CMK (cell line): ENCODE measurements around the gene CCT3.

Experiments used
- DNase-seq: peaks from one replicate; pipeline ENCODE4 v3.0.0-alpha.2; 2010; ENCODE audit warnings: low read depth

CCT3 gene

DNA sequence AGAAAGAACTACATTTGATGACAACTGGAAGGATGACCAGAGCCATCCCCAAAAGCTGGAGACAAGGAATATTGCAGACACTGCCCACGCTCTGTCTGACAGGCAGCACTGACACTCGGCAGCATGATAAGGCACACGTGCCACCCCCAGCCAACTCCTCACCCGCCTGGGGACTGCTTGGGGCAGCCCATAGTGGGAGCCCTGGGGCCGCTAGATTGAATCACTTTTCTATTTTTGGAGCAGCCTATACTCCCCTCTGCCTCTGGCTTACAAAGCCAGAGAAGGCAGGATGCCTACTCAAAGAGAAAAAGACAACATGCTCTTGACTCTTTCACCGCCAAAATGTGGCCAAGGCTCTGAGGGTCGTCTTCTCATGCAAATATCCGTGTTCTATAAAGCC is 56.8 kb downstream of the CCT3 start:
- no peak for DNase-seq

DNA sequence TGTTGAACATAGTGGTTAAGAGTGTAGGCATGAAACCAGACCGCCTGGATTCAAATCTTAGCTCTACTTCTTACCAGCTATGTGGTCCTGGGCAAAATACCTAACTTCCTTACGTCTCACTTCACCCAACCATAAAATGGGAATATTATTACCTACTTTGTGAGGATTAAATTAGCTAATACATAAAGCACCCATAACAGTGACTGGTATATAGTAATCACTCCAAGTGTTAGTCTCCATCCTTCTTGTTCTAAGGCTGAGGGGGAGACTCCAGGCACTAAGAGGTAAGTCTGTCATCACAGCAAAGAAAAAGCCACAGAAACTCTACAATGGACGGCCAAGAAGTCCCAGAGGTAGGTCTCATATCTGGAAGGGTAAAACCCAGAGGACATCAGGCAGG is 58.3 kb downstream of the CCT3 start:
- DNase-seq, result no peak

DNA sequence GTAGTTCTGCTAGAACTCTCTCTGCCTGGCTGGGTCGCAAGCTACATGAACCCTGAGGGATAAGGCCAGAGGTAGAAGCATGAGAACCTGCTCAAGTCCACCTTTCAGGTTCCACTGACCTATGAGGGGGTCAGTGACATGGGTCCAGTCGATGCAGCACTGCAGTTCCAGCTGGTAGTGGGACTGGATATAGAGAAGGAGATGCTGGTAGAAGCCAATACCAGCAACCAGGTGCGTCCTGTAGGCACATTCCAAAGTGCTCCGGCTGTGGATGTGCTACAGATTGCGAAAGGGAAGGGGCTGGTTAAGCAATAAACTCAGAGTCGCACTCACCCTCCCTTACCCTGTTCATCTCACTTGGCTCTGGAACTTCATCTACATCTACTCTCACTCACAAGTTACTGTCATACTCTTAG is 61.1 kb downstream of the CCT3 start:
- no peak for DNase-seq

DNA sequence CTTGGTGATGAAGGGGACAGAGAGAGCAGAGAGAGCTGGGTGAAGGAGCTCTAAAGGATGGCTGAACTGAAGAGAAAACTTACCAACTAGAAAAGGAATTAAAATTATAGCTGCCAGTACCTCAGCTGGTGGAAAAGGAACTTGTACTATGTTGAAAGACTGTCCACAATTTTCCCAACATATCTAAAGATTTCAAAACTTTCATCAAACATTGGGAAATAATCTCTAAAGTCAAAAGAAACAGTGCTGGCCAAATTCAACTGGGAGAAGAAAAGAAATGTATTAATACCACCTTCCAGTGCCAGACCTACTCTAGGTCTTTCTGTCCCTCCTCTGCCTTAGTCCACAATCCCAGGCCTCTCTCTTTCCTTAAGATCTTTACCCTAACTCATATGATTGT is 61.6 kb downstream of the CCT3 start:
- no peak for DNase-seq

DNA sequence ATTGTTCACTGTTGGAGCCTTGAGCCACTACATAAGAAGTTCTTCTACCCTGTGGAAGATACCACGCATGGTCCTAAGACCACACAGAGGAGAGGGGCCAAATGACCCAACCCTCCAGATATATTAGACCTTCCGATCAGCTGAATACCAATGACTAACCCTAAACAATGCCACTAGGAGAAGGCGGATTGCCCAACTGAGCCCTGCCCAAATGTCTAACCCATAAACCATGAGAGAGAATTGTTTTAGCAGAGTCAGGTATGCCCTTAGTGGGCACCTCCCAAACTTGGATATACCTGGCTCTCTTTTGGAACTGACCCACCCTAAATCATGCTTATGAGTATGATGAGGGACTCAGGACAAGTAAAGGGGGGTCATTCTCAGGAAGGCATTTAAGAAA is 67.8 kb downstream of the CCT3 start:
- DNase-seq, result no peak

DNA sequence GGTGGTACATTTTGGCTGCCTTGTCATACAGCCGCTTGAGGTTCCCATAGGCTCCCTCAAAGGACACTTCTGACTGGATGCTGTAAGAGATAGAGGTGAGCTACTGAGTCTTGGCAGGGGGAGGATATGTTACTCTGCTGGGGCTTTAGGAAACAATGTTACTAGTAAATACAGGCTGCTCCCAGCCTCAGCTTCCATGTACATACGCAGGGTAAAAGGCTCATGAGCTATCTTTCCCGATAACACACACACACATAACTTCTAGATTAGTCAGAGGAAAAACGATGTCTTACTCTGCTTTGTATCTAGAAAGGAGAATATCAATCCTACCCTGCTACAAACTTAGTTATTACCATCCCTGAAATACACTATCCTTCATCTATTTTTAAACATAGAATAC is 69.8 kb downstream of the CCT3 start:
- DNase-seq, result no peak

DNA sequence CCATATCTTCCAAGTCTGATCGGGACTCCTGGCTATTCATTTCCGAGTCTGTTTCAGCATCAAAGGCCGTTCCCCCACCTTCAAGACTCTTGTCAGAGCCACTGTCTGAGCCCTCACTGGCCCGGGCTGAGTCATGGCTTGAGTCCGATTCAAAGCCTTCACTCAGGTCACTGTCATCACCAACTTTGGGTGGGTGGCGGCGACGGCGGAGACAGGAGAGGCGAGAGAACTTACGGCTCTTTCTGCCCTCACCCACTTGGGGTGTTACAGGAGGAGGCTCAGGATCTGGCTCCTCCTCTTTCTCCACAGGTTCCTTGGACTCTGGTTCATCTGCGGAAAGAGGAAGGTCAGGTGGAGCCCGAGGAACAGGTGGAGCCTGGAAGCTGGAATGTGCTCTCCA is 72.0 kb downstream of the CCT3 start:
- no peak for DNase-seq

DNA sequence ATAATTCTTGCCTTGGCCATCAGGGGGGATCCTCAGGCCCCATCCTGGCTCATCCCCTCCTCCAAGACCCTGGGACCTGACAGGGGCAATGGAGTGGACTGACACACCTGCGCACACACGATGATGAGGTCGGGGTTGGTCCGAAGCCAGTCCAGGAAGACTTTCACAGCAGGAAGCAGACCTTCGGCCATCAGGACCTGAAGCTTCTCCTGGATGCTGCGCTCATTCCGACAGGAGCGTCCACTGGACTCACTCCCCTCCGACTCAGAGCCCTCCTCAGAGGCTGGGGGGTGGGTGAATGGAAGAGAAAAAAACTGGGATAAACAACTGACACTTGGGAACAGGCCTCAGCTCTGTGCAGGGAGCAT is 74.8 kb downstream of the CCT3 start:
- no peak for DNase-seq

DNA sequence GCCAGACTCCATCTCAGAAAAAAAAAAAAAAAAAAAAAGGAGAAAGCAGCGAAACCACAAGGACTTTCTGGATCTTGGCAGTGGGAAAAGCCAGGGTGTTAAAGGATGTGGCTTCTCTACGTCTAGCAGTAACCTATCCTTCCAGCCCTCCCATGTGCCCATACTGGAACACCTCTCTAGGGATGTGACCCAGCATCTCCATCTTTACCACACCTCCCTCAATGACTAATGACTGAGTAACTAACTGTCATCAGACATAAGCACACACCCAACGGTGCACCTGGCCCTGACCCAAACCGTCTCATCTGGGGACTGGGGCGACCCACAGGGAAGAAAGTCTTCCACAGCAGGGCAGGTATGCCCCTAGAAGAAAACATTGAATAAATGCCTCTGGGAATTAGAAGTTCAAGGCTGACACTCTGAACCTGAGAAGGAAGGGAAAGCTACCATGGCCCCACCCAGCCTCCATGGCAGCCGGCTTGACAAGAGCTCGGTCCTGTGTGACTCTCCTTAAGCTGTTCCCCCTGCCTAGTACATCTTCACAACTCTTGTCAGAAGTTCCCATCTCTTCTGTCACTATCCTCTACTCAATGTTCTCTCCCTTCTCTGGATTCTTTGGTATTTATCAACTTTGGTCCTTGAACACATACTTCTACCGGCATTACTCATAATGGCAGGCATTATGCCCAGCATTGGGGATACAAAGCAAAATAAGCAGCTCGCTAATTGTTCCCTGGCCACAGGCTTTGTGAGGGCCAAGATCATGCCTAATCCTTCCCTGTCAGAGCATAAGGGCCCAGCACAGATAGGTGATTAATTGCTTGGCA is 75.4 kb downstream of the CCT3 start:
- DNase-seq, result no peak

DNA sequence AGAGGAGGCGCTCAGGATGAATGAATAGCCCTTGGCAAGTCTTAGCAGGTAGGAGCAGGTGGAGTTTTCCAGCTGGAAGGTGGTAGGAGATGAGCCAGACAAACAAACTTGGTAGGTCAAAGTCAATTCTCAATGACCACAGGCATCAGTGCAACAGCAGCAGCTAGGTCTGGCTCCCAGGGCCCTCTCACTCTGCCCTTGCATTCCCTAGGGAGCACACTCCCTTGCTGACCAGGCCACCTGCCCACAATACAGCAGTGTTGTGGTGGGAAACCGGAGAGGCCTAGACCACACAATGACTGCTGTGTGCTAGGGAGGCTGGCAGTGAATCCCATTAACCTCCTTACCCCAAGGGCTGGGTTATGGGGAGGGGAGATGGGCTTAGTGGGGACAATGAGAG is 77.2 kb downstream of the CCT3 start:
- DNase-seq, result no peak

DNA sequence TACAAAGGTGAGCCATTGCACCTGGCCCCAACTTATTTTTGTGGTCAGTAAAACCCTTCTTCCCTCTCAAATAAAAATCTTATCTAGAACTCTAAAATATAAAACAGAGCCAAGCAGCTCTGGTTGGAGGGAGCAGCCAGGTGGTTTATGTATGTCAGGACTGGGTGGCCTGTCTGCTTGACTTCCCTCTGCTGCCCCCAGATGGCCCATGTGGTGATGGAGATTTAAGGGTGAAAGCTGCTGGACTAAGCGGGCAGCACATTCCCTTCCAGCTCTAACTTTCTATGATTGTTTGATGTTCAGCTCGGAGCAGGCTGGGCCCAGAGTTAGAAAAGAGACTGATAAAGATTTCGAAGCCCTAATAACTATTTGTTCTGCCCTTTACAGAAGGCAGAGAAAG is 78.3 kb downstream of the CCT3 start:
- no peak for DNase-seq
